Right renal pelvis (tissue), 4 donors: ENCODE results near the gene ARHGEF19. TPM values are rescaled to one million over a fixed set of nuclear protein-coding genes. Genes with fewer than 3 reads are reported as not detected.
"Not testable (repeated sequence)": the region's sequence is repeated elsewhere in the genome, so short reads cannot be mapped to it uniquely, and the experiment has no call there.

Experiments
- DNase-seq, 4 donors: peaks; one replicate each; pipeline ENCODE4 v3.0.0-alpha.2; 2013; ENCODE audit warnings: low read depth in 4 of 4, low spot score in 3 of 4, missing footprints in 1 of 4
- polyA plus RNA-seq, 4 donors: library from polyadenylated mRNA; unstranded; fragments of 120-200 nt; gene quantifications; one replicate each; pipeline ENCODE4 v1.2.1, GENCODE V29; 2013; ENCODE audit not compliant: insufficient read length in 4 of 4

The ARHGEF19 gene
- polyA plus RNA-seq, result 10 to 100 TPM; 17.1 to 22.0 (median 20.8) TPM

DNA sequence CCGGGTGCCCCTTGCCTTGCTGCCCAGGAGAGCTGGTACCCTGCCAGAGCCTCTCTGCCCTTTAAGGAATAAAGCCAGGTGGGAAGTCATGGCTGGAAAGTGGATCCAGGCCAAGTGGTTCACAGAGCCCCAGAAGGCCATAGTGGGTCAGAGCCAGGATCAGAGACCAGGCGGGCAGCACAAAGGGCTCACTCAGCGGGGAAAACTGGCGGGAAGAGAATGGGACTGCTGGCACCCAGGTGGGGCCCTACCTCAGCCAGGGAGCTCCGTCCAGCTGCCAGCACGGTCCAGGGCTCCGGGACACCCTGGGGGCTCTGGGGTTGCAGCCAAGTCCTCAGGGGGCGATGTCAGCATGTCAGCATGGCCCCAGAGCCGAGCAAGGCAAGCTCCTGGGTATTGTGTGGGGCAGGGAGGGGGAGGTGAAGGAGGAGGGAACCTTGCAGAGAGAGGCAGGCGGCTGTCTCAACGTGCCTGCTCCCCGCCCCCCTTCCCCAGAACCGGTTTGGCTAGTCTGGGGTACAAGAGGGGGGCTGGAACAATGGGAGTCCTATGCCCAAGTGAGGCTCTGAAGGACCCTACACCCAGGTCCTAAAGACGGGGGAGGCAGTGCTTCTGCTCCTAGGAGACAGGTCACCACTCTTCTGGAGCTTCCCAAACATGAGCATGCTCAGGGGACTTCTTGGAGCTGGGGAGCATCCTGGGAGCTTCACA, at the start of gene ARHGEF19:
TSS of gene ARHGEF19 (minus strand) at position 402 of the 711 bp plus-strand sequence. CDS start 3,598 bp downstream, outside the sequence.
- DNase-seq, result no peak

DNA sequence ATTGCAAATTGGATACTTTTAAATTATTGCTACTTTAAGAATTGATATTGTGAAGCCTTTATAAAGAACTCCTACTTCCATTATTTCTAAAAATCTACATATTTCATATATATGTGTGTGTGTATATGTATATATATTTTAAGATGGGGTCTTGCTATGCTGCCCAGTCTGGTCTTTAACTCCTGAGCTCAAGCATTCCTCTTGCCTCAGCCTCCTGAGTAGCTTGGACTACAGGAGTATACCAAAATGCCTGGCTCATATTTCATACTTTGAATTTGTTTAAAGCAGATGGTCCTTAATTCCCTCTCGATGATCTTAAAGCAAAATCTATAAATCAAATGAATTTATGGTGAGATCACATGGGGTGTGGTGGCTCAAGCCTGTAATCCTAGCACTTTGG, 49.6 kb upstream of the ARHGEF19 start:
- DNase-seq, result no peak

DNA sequence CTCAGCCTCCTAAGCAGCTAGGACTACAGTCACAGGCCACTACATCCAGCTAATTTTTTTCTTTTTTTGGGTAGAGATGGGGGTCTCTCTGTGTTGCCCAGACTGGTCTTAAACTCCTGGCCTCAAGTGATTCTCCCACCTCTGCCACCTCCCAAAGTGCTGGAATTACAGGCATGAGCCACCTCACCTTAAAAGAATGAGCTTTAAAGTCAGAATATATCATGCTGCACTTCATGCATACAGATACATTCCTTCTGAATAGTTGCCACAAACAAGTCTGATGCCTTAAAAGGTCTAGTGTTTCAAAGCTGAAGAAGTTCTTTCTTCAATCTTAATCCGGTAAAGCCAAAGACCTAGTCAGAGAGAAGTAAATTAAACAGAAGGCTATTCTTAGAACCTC, 48.4 kb upstream of the ARHGEF19 start:
- no peak for DNase-seq

DNA sequence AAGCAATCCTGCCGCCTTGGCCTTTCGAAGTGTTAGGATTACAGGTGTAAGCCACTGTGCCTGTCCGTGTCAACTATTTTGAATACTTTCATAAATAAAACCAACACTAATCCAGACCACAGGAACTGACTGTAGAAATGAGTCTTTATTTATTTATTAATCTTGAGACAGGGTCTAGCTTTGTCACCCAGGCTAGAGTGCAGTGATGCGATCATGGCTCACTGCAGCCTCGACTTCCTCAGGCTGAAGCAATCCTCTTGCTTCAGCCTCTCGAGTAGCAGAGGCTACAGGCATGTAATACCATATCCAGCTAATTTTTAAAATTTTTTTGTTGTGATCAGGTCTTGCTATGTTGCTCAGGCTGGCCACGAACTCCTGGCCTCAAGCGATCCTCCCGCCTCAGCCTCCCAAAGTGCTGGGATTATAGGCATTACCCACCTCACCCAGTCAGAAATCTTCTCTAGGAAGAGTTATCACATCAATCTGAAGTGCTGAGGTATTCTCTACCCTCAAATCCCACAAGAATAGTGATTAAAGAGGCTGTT, 46.2 kb upstream of the ARHGEF19 start:
- no peak for DNase-seq

DNA sequence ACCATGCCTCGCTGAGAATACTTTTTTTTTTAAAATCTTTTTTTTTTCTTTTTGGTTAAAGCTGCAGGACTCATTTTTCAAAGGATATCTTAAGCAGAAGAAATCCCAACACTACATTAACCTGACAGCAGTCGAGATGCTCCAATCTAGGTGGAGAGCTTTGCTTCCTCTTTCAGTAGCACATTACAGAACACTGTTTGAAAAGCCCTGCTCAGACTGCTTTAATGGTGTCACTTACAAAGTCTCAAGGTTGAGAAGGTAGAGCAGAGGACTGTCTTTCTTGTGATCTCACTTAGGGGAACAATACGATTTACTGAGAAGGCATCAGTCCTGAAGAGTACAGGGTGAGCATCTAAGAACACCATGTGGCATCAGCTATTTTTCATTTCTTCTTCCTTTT, 45.5 kb upstream of the ARHGEF19 start:
- no peak for DNase-seq

DNA sequence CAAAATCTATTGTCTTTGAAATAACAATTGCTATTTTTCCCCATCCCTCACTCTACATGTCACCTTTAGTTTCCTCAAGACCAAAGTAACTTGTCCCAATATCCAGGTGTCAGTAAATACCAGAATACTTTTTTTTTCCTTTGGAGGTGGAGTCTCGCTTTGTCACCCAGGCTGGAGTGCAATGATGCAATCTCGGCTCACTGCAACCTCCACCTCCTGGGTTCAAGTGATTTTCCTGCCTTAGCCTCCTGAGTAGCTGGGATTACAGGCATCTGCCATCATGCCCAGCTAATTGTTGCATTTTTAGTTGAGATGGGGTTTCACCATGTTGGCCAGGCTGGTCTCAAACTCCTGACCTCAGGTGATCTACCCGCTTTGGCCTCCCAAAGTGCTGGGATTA, 45.1 kb upstream of the ARHGEF19 start:
- not testable (repeated sequence) for DNase-seq

DNA sequence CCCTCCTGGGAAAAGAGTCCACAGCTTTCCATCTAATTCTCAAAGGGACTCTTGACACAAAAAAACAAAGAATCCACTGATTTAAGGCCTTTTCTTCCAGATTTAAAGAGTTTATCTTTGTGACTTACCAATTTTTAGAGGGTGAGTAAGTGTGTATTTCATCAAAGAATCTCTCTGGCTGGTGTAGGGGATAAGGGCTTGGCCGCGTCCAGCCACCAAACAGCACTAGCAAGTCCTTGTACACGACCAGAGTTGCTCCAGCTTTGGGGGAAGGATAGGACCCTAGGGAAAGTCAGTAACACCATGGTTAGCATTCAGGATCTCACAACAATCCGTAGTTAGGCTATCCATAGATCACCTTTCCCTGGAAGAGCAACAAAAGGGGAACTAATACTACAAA, 44.0 kb upstream of the ARHGEF19 start:
- DNase-seq, result no peak

DNA sequence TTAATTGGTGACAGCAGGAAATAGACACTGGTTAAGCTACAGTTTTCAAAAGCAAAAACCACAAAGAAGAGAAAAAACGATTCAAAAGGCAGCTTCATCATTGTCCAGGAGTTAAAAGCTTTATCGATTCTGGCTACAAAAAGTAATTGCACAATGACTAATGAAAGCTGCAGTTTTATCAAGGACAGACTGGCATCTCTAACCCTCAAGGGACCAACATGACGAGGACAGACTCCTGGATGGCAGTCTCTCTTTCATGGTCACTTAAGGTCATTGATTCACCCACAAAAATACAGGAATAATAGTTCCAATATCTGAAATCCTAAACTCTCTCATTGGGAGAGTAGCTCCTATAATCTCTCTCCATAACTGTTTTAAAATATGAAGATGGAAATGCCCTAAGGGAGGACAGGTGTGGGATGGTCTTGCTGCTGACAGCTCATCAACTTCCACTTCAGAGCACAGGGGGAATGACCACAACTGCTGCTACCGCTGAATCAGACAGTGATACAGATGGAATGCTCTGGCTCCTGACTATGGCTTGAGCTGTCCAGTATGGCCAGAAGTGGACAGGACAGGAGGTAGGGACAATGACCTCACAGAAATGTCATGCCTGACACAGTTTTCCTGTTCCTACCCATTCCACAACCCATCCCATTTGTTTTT, 41.9 kb upstream of the ARHGEF19 start:
- no peak for DNase-seq

DNA sequence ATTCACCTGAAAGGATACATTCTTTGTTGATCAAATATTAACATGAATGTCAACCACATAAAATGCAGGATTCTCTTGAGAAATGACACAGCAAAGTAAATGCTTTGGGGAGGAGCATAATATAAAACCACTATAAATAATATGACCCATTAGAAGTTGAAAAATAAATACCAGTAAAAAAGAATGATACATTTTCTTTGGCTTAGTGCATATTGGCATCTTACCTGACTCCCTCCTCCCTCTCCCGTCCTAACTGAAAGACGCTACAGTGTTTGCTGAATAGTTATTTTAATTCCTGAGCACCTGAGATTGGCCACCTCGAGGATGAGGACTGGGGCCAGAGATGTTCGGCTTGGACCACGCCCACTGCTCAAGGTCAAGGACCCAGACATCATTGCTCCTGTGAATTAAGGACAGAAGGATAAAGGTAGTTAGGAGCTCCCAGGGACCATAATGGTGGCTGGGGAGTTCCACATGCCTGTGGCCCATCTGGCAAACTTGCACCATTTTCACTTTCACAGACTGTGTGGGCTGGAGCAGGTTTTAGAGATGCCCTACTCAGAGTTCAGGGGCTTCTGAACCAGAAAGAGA, 41.0 kb upstream of the ARHGEF19 start:
- DNase-seq, result no peak

DNA sequence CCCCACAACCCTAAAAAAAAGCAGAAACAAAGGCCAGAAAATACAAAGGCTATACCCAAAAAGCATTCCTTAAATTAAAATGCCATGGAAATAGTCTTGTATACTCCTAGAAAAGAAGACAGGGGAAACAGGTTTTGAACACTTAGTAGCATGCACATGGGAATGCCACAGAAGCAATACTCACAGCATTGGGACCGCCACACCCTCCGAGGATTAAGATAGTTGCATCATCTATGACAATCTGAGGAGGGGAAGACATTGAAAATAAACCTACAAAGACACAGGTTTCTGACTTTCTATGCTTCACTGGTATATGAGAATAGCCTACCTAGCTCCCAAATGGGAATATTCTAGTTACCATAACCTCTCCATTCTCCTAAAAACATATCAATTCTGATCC, 40.5 kb upstream of the ARHGEF19 start:
- no peak for DNase-seq

DNA sequence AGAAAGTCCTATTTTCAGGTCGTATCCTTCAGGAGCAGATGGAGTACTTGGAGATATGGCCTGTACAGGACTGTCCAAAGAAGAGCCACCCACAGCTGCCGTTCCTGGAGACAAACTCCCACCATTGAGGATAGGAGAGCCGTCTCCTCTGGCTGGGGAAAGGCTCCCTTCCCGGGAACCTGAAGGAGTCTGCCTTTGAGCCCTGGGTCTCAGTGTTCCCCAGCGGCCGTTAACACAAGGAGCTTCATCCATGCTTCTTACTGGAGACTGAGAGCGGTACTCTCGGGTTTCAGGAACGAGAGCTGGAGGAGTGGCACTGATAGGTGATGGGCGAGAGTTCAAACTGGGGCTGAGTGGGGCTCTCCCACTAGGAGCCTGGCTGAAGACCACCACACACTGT, 38.9 kb upstream of the ARHGEF19 start:
- no peak for DNase-seq

DNA sequence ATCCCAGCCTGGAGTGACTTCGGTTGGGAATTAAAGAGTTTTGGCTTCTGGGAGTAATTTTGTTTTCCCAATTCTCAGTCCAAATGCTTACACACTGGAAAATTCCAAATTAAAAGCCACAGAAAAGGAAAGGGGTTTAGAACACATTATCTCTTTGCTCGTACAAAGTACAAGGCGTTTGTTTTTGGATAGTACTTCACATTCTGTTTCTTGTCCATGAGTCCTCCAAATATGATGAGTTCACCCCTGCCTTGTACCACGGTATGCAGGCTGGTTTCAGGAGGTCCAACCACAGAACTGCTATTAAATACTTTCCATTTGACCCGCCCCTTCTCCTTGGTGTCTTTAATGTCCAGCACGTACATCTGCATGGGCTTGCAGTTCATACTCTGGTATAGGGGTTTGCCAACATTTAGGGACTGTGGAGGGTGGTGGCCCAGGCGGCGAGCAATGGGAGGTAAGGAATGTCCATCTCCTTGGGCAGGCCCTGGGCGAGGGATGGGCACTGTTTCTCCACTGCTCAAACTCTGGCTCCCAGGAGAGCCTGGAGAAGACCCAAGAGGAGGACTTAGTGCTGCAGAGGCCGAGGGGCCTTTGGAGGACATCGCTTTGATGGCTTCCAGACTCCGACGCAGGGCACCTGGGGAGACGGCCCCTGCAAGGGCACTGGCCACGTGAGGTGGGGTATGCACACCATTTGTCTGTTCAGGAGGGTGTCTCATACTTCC, 38.2 kb upstream of the ARHGEF19 start:
- DNase-seq, result no peak

DNA sequence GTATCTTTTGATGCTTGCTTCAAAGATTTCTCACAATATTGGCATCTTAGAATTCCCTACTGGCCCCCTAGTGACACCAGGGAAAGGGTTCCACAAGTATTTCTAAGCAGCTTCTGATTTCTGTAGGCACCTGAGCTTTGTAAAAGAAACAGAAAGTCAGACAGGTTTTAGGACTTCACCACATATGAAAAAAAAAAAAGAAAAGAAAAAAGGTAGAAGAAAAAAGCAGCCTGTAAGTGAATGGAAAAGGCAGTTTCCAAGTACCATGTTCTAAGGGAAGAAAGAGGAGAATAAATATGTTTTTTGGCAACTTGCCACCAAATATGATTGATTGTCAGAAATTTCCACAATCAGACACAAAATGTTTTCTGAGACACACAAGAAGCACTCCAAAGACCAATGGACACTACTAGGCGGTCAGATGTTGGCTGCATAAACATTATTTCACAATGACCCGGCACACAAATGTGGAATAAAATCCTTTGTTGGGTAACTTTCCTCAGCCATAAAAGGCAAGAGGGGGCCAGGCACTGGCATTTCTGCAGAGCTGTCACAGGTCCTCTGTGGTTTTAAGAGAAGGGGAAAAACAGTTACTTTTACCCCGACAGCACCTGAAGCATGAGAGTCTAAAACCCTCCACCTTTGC, 37.3 kb upstream of the ARHGEF19 start:
- no peak for DNase-seq

DNA sequence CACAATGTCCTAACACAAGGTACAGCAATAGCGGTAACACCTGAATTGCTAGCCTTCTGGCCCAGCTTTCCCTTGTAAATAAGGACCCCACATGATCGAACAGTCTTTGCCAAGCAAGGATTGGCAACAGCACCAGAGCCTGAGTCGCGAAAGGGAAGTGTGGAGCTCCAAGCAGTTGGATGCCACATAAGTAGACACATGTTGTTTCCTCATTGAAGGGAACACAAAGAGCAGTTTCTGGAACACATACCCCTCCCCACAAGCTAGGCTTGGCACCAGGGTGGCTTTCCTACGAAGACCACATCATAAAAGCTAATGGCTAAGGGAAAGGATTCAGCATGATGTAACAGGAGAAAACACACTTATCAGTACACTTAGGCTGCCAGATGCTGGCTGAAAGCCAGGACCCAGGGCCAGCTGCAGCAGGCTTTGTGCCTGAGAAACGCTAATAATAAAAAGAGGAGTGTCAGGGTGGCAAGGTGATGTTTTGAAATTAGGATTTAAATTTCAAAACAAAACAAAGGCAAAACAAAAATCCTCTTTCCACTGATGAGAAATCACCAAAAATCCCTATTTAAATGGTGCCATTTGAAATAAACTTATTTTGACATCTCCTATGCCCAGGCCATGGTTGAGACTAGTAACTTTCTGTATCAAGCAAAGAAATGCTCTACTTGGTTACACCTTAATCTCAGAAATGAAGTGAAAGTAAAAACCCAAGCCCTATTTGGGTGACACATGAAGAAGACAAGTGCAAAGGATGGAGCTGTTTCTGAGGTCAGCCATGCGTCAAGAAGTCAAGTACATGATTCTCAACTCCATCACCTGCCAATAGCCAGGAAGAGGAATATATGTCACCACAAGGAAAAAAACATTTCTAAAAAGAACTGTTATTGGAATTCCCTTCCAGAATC, 36.4 kb upstream of the ARHGEF19 start:
- DNase-seq, result no peak

DNA sequence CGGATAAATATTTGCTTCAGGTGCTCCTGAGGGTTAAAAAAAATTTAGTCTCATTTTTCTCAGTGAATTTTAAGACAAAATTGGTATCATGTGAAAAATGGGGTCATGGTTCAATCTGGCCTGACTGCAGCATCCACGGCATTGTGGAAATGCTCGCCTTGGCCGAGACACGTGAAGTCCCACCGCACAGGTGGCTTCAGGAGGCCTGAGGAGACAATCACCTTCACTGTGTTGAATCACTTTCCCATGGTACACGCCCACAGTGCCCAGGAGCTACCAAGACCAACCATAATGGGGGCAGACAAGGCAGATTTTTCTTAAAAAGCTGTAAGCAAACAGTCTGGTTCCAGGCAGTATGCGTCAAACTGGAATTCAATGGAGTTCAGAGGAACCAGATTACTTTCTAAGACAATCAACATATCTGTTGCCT, 35.6 kb upstream of the ARHGEF19 start:
- no peak for DNase-seq

DNA sequence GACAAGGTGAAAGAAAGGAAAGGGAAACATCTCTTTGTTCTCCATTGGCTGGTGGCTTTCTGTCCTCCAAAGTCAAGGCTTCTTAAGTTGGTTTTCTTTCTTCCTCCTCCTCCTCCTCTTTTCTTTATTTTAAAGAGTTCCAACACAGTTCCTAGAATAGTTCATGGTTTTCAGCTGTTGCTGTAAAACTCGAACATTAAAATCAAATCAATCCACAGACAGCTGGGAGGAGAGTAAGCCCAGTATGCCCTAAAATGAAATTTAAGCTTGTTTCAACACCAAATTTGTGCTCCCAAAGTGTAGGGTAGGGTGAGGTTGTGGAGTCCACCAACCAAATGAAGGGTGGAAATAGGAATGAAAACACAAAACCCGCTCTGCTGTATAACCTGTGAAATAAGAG, 35.0 kb upstream of the ARHGEF19 start:
- DNase-seq, result no peak

DNA sequence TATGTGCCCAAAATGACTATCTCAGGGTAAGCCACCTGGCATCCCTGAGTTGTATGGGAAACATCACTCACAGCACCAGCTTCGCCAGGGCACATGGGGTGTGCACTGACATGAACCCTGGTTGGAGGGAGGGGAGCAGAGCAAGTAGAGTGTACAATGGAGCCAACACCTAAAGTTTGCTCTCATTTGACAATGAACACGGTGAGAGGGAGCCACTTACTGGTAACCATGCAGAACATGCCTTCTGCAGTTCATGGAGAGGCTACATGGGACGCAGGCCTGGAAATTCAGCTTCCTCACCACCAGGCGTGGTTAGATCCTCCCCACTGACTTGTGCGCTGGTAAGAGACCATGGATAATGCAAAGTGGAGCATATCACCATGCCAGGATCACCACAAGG, 34.5 kb upstream of the ARHGEF19 start:
- no peak for DNase-seq

DNA sequence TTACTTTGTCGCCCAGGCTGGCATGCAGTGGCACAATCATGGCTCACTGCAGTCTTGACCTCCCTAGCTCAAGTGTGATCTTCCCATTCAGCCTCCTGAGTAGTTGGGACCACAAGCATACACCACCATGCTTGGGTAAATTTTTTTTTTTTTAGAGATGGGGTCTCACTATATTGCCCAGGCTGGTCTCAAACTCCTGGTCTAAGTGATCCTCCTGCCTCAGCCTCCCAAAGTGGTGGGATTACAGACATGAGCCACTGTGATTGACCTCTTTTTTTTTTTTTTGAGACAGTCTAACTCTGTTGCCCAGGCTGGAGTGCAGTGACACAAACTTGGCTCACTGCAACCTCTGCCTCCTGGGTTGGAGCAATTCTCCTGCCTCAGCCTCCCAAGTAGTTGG, 33.8 kb upstream of the ARHGEF19 start:
- DNase-seq, result not testable (repeated sequence)

DNA sequence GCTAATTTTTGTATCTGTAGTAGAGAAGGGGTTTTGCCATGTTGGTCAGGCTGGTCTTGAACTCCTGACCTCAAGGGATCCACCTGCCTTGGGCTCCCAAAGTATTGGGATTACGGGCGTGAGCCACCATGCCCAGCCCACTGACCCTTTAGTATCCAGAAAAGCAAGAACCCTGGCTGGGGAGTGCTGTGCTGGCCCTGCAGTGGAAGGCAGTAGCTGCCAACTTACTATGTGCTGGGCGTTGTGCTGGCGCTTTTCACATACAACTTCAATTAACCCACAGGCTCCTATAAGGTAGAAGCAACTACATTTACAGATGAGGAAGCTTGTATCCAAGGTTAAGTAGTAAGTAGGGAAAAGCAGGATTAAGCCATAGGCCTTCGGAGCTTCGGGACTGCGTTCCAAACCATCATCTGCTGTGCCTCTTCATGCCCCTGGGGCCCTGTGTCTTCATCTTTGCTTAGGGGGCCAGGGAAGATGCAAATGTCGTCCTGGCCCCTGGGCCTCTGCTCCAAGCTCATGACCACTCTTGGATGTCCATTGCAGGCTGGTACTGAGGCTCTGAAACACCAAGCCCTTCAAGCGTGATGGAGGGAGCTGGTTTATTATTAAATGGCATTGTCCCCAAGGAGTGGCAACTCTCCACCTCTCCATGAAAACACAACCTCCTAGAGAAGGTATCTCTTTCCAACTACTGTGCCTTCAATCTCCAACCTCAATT, 33.2 kb upstream of the ARHGEF19 start:
- DNase-seq, result no peak
